ENCODE measurements around the gene CELSR1.

Gene CELSR1

GRCh38 chr22:46462726-46463371 is 74.6 kb downstream of the CELSR1 start:
- no peak overlapping the region for H3K27ac ChIP-seq
- TF ChIP-seq, protein P1, sequence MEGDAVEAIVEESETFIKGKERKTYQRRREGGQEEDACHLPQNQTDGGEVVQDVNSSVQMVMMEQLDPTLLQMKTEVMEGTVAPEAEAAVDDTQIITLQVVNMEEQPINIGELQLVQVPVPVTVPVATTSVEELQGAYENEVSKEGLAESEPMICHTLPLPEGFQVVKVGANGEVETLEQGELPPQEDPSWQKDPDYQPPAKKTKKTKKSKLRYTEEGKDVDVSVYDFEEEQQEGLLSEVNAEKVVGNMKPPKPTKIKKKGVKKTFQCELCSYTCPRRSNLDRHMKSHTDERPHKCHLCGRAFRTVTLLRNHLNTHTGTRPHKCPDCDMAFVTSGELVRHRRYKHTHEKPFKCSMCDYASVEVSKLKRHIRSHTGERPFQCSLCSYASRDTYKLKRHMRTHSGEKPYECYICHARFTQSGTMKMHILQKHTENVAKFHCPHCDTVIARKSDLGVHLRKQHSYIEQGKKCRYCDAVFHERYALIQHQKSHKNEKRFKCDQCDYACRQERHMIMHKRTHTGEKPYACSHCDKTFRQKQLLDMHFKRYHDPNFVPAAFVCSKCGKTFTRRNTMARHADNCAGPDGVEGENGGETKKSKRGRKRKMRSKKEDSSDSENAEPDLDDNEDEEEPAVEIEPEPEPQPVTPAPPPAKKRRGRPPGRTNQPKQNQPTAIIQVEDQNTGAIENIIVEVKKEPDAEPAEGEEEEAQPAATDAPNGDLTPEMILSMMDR (conservative IDR thresholded peaks at IDR 0.05; ENCODE audit: low read depth, low read length) = no peak
- H2AFZ ChIP-seq (ENCODE audit: low read depth) = no peak overlapping the region
- no peak overlapping the region for H3K4me3 ChIP-seq (IDR thresholded peaks at IDR 0.05; ENCODE audit: insufficient read depth, low read depth, low read length)
- H3K4me2 ChIP-seq = no peak overlapping the region
- peaks cover 42% of the 10 kb centered on the region for H3K27me3 ChIP-seq (ENCODE audit: insufficient read depth, low read depth)
- H3K36me3 ChIP-seq (ENCODE audit: insufficient read depth) = no peaks in the 10 kb centered on the region
- no peaks in the 10 kb centered on the region for H4K20me1 ChIP-seq (ENCODE audit: insufficient read depth)
- H3K79me2 ChIP-seq (ENCODE audit: insufficient read depth, low read depth) = no peaks in the 10 kb centered on the region
- H3K9ac ChIP-seq = no peak overlapping the region
- no peaks in the 10 kb centered on the region for H3K4me1 ChIP-seq (ENCODE audit: low read depth, poor library complexity, severe bottlenecking)

DNA sequence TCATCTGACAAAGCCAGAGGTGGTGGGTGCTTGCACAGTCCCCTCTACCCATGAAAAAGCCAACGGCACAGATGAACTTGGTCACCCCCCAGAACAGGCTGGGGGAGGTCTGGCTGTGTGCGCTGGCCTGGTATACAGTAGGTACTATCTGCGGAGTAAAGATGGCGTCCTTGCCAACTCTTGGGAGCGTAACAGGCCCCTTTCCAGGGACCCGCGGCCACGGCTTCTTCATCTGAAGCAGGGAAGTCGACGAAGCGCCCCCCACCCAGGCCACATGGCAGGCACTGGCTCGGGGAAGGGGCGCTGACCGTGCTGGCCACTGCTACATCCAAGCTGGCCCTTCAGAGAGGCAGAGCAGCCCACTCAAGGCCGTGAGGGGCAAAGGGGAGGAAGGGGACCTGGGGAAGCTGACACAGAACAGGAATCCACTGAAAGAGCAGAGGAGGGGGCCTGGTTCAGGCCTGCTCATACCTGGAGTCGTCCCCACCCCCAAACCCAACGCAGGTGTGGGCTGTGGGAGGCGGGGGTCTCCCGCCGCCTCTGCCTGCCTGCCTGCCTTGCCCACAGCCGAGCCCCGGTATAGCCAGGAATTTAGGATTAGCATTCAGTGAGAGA is 75.7 kb downstream of the CELSR1 start:
- Histone ChIP-seq H3K79me2 (ENCODE audit: insufficient read depth, low read depth) (no peaks in the 10 kb centered on the region), H4K20me1 (ENCODE audit: insufficient read depth) (no peaks in the 10 kb centered on the region), H3K9ac (no peak overlapping the region), H3K27me3 (ENCODE audit: insufficient read depth, low read depth) (peaks cover 49% of the 10 kb centered on the region), H3K4me1 (ENCODE audit: low read depth, poor library complexity, severe bottlenecking) (no peaks in the 10 kb centered on the region), H3K4me2 (no peak overlapping the region), H2AFZ (ENCODE audit: low read depth) (no peak overlapping the region), H3K27ac (no peak overlapping the region), H3K36me3 (ENCODE audit: insufficient read depth) (no peaks in the 10 kb centered on the region), H3K4me3 (IDR thresholded peaks at IDR 0.05; ENCODE audit: insufficient read depth, low read depth, low read length) (no peak overlapping the region)
- TF ChIP-seq, protein P1 (conservative IDR thresholded peaks at IDR 0.05; ENCODE audit: low read depth, low read length) = no peak

GRCh38 chr22:46460857-46461256 is 76.6 kb downstream of the CELSR1 start:
- Histone ChIP-seq H3K4me3 (IDR thresholded peaks at IDR 0.05; ENCODE audit: insufficient read depth, low read depth, low read length) (no peak overlapping the region), H2AFZ (ENCODE audit: low read depth) (no peak overlapping the region), H3K27me3 (ENCODE audit: insufficient read depth, low read depth) (peaks cover 52% of the 10 kb centered on the region), H3K4me2 (no peak overlapping the region), H3K4me1 (ENCODE audit: low read depth, poor library complexity, severe bottlenecking) (no peaks in the 10 kb centered on the region), H4K20me1 (ENCODE audit: insufficient read depth) (no peaks in the 10 kb centered on the region), H3K36me3 (ENCODE audit: insufficient read depth) (no peaks in the 10 kb centered on the region), H3K9ac (no peak overlapping the region), H3K79me2 (ENCODE audit: insufficient read depth, low read depth) (no peaks in the 10 kb centered on the region), H3K27ac (no peak overlapping the region)
- TF ChIP-seq, protein P1 (conservative IDR thresholded peaks at IDR 0.05; ENCODE audit: low read depth, low read length) = no peak

- Histone ChIP-seq H3K4me3 (IDR thresholded peaks at IDR 0.05; ENCODE audit: insufficient read depth, low read depth, low read length) (no peak overlapping the region), H3K4me2 (no peak overlapping the region), H4K20me1 (ENCODE audit: insufficient read depth) (no peaks in the 10 kb centered on the region), H2AFZ (ENCODE audit: low read depth) (no peak overlapping the region), H3K27ac (no peak overlapping the region), H3K36me3 (ENCODE audit: insufficient read depth) (no peaks in the 10 kb centered on the region), H3K4me1 (ENCODE audit: low read depth, poor library complexity, severe bottlenecking) (no peaks in the 10 kb centered on the region), H3K9ac (no peak overlapping the region), H3K79me2 (ENCODE audit: insufficient read depth, low read depth) (no peaks in the 10 kb centered on the region), H3K27me3 (ENCODE audit: insufficient read depth, low read depth) (peaks cover 66% of the 10 kb centered on the region)
- TF ChIP-seq, protein P1 (conservative IDR thresholded peaks at IDR 0.05; ENCODE audit: low read depth, low read length) = no peak
Observed at GRCh38 chr22:46459347-46460065, 77.9 kb downstream of the CELSR1 start.
